HT1080 (cell line): Measurements from ENCODE around the gene FAM53B. TPM values are rescaled to one million over a fixed set of nuclear protein-coding genes. Genes with fewer than 3 reads are reported as not detected.

Experiments
- DNase-seq: peaks from one replicate; pipeline ENCODE4 v3.0.0-alpha.2; 2015; ENCODE audit warnings: low read depth
- total RNA-seq: library from RNA; depleted of rRNA; stranded (reverse); fragments of >200 nt; shearing (Covaris generic); gene quantifications from 2 replicates; pipeline ENCODE4 v1.2.3, GENCODE V29; 2014

FAM53B gene
- total RNA-seq, 1 experiment from 2014 or later, result 17.6 TPM

GRCh38 chr10:124637091-124637700 lies 107.0 kb downstream of the FAM53B start:
- no peak for DNase-seq

GRCh38 chr10:124636271-124636995 lies 107.7 kb downstream of the FAM53B start:
- no peak for DNase-seq

GRCh38 chr10:124632566-124632965 lies 111.6 kb downstream of the FAM53B start:
- DNase-seq, result no peak

- DNase-seq, result no peak
These were observed 112.1 kb downstream of the FAM53B start for GRCh38 chr10:124632064-124632531.

- DNase-seq, result no peak
These were observed 113.6 kb downstream of the FAM53B start for GRCh38 chr10:124630551-124630950.

GRCh38 chr10:124629842-124630241 lies 114.3 kb downstream of the FAM53B start:
- DNase-seq, result no peak

- no peak for DNase-seq
These were observed 114.8 kb downstream of the FAM53B start for GRCh38 chr10:124629415-124629814.

- no peak for DNase-seq
These were observed 115.5 kb downstream of the FAM53B start for GRCh38 chr10:124628676-124629021.

GRCh38 chr10:124627866-124628675 lies 116.1 kb downstream of the FAM53B start:
- no peak for DNase-seq

GRCh38 chr10:124626759-124627380 lies 117.3 kb downstream of the FAM53B start:
- DNase-seq, result no peak

- no peak for DNase-seq
These were observed 118.3 kb downstream of the FAM53B start for GRCh38 chr10:124625831-124626238.

GRCh38 chr10:124624895-124625294 lies 119.3 kb downstream of the FAM53B start:
- DNase-seq, result no peak

GRCh38 chr10:124624466-124624865 lies 119.7 kb downstream of the FAM53B start:
- DNase-seq, result no peak

- no peak for DNase-seq
These were observed 120.2 kb downstream of the FAM53B start for GRCh38 chr10:124624006-124624405.

- no peak for DNase-seq
These were observed 121.2 kb downstream of the FAM53B start for GRCh38 chr10:124622866-124623536.

GRCh38 chr10:124622158-124622557 lies 122.0 kb downstream of the FAM53B start:
- DNase-seq, result no peak

GRCh38 chr10:124621637-124622036 lies 122.5 kb downstream of the FAM53B start:
- no peak for DNase-seq

- no peak for DNase-seq
These were observed 124.2 kb downstream of the FAM53B start for GRCh38 chr10:124619802-124620490.

GRCh38 chr10:124619195-124619594 lies 125.0 kb downstream of the FAM53B start:
- no peak for DNase-seq

- DNase-seq, result no peak
These were observed 125.6 kb downstream of the FAM53B start for GRCh38 chr10:124618470-124619073.
